Testis (tissue), 2 donors: Measurements from ENCODE around the gene SHANK1.

Experiments
- POLR2A ChIP-seq: fragments of 450-650 bp; IDR thresholded peaks from one replicate; pipeline ENCODE4 v1.6.1; 2017; ENCODE audit warnings: antibody characterized with exemption, mild to moderate bottlenecking, moderate library complexity
- TF ChIP-seq, protein P1 (sequence below), 3 experiments: fragments of 450-650 bp in 2 of 3; fragments of 200-600 bp in 1 of 3; sonication (generic) in 1 of 3; IDR thresholded peaks; one replicate each; pipeline ENCODE4 v1.5.1; 2016 to 2019; ENCODE audit warnings: antibody characterized with exemption in 3 of 3, mild to moderate bottlenecking in 2 of 3, moderate library complexity in 1 of 3

DNA sequence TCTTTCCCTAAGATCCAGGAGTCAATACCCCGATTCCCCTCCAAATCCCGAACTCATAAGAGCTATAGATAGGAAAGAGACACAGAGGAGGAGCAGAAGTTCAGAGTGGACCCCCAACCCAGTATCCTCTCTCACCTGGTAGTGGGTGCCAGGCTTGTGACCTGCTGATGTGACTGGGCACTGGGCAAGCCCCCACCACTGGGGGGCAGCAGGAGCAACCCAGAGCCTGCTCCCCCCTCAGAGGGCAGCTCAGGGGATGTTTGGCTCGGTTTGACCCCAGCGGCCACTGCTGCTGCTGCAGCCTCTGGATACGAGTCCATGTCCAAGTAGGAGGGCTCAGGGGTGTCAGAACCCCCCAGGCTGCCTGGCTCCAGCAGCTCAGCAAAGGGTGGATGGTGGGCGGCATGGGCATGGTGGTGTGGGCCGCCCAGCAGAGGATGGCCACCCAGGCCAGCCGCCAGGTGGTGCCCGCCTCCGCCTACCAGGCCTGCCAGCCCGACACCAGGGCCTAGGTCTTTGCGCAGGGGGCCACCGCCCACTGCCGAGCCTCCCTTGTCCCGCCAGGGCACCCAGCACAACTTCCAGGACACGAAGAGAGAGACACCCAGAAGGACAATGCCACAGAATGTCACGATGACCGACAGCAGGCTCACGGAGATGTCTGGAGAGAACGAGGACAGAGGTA lies 87.3 kb downstream of the SHANK1 start:
- TF ChIP-seq, protein P1, sequence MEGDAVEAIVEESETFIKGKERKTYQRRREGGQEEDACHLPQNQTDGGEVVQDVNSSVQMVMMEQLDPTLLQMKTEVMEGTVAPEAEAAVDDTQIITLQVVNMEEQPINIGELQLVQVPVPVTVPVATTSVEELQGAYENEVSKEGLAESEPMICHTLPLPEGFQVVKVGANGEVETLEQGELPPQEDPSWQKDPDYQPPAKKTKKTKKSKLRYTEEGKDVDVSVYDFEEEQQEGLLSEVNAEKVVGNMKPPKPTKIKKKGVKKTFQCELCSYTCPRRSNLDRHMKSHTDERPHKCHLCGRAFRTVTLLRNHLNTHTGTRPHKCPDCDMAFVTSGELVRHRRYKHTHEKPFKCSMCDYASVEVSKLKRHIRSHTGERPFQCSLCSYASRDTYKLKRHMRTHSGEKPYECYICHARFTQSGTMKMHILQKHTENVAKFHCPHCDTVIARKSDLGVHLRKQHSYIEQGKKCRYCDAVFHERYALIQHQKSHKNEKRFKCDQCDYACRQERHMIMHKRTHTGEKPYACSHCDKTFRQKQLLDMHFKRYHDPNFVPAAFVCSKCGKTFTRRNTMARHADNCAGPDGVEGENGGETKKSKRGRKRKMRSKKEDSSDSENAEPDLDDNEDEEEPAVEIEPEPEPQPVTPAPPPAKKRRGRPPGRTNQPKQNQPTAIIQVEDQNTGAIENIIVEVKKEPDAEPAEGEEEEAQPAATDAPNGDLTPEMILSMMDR (IDR thresholded peaks at IDR 0.05) = no peak
- no peak for TF ChIP-seq POLR2A
